Activated B cell treated with CpG ODN at 0.5 μM for 24 hours (primary cell): ENCODE data around the gene FBXO24. TPM values are rescaled to one million over a fixed set of nuclear protein-coding genes. Genes with fewer than 3 reads are reported as not detected.
"Not testable (repeated sequence)": the region's sequence is repeated elsewhere in the genome, so short reads cannot be mapped to it uniquely, and the experiment has no call there.

ENCODE experiments used
- ATAC-seq: fragments of 200-7000 bp; cut with Tn5 transposase; one replicate; pipeline ENCODE4 v1.10.0; 2021; ENCODE audit warnings: low read depth, mild to moderate bottlenecking, moderate library complexity
- CTCF ChIA-PET: fragments of 350-600 bp; sonication (Branson Sonifier 250); formaldehyde crosslinking; loops from one replicate; lab custom pipeline; 2021; ENCODE audit warnings: antibody characterized with exemption; lab: Charles Lee
- POLR2A ChIA-PET: fragments of 350-600 bp; sonication (Branson Sonifier 250); formaldehyde crosslinking; loops from one replicate; lab custom pipeline; 2021; ENCODE audit warnings: antibody characterized with exemption; lab: Charles Lee
- DNase-seq: peaks from one replicate; pipeline ENCODE4 v3.0.0; 2022
- H3K27ac Mint-ChIP-seq: one replicate; pipeline ENCODE4 v1.8.0; 2020; ENCODE audit warnings: mixed read lengths
- H3K27me3 Mint-ChIP-seq: one replicate; pipeline ENCODE4 v1.8.0; 2021; ENCODE audit warnings: mixed read lengths
- H3K36me3 Mint-ChIP-seq: one replicate; pipeline ENCODE4 v1.8.0; 2021; ENCODE audit warnings: low read depth, mixed read lengths
- H3K4me1 Mint-ChIP-seq: one replicate; pipeline ENCODE4 v1.8.0; 2021; ENCODE audit warnings: mixed read lengths
- H3K4me3 Mint-ChIP-seq: one replicate; pipeline ENCODE4 v1.8.0; 2020; ENCODE audit warnings: mild to moderate bottlenecking, mixed read lengths
- H3K9me3 Mint-ChIP-seq: one replicate; pipeline ENCODE4 v1.8.0; 2020; ENCODE audit warnings: mixed read lengths
- CTCF ChIP-seq: fragments of 200-600 bp; IDR thresholded peaks from one replicate; pipeline ENCODE4 v1.8.0; 2022; ENCODE audit warnings: antibody characterized with exemption, mild to moderate bottlenecking
- intact Hi-C: fragments of 100-400 bp; cut with micrococcal nuclease; formaldehyde crosslinking; loops from one replicate; pipeline ENCODE4 v1.15.1; 2024
- total RNA-seq: library from RNA; stranded (reverse); gene quantifications from 2 replicates; pipeline ENCODE4 v1.2.3, GENCODE V29; 2022

FBXO24 gene
- total RNA-seq, 1 donor from 2014 or later = 1.9 TPM

- DNase-seq (no peak), ATAC-seq (no peak)
- Mint-ChIP-seq H3K4me1 (peaks cover 39% of the 10 kb centered on the region), H3K4me3 (peak overlapping the region; percentile 100), H3K9me3 (no peaks in the 10 kb centered on the region), H3K27ac (no peak overlapping the region), H3K36me3 (peaks cover 3% of the 10 kb centered on the region), H3K27me3 (no peaks in the 10 kb centered on the region)
- POLR2A ChIA-PET = interaction anchor here (0.8 to 1.8 kb wide), 8 partner anchors 10 to 111 kb away, joined by 3 to 14 read pairs (median 6); partner anchors contain the start of genes FBXO24, LRCH4, MOSPD3 and ZCWPW1
- TF ChIP-seq CTCF = no peak
- CTCF ChIA-PET = no interaction called here
- intact Hi-C loops = loop anchor here (1.0 to 2.0 kb wide), 5 partner anchors 11 to 111 kb away; partner anchors contain the start of genes FBXO24, LRCH4, MEPCE and TSC22D4
Observed at GRCh38 chr7:100539436-100540006, 46.6 kb upstream of the FBXO24 start.

GRCh38 chr7:100540073-100540723 is 45.9 kb upstream of the FBXO24 start:
- POLR2A ChIA-PET = interaction anchor here (0.6 to 1.8 kb wide), 6 partner anchors 9 to 72 kb away, joined by 3 to 14 read pairs (median 6); partner anchors contain the start of genes FBXO24, LRCH4 and MOSPD3
- Mint-ChIP-seq H3K4me1 (peaks cover 46% of the 10 kb centered on the region), H3K36me3 (peaks cover 3% of the 10 kb centered on the region), H3K9me3 (no peaks in the 10 kb centered on the region), H3K4me3 (peak overlapping the region; percentile 100), H3K27me3 (no peaks in the 10 kb centered on the region), H3K27ac (no peak overlapping the region)
- intact Hi-C loops = no loop called here
- TF ChIP-seq CTCF = no peak
- CTCF ChIA-PET = no interaction called here
- DNase-seq = no peak
- no peak for ATAC-seq

GRCh38 chr7:100541309-100541708 is 44.8 kb upstream of the FBXO24 start:
- ChIA-PET POLR2A (interaction anchor here (0.6 to 1.0 kb wide), 2 partner anchors 45 to 152 kb away, joined by 3 to 6 read pairs; partner anchors contain the start of gene FBXO24), CTCF (interaction anchor here (2.8 kb wide), 1 partner anchor 18 kb away, joined by 13 read pairs; no protein-coding TSS in a partner anchor)
- ATAC-seq, H3K36me3 Mint-ChIP-seq, H3K27ac Mint-ChIP-seq, H3K4me3 Mint-ChIP-seq, DNase-seq, H3K27me3 Mint-ChIP-seq, intact Hi-C loops, H3K9me3 Mint-ChIP-seq: not testable (repeated sequence)
- H3K4me1 Mint-ChIP-seq = peaks cover 57% of the 10 kb centered on the region

- ATAC-seq = no peak
- H3K4me3 Mint-ChIP-seq = no peak overlapping the region
Observed at GRCh38 chr7:100543586-100543985, 42.5 kb upstream of the FBXO24 start.

GRCh38 chr7:100544386-100544785 is 41.7 kb upstream of the FBXO24 start:
- POLR2A ChIA-PET = interaction anchor here (1.4 to 2.5 kb wide), 3 partner anchors 9 to 115 kb away, joined by 3 to 6 read pairs (median 5); partner anchors contain the start of genes FBXO24, LRCH4 and MEPCE
- peak overlapping the region; percentile 19 for H3K27ac Mint-ChIP-seq
- no peaks in the 10 kb centered on the region for H3K9me3 Mint-ChIP-seq
- no peak overlapping the region for H3K4me3 Mint-ChIP-seq
- CTCF ChIA-PET = interaction anchor here (1.8 kb wide), 1 partner anchor 15 kb away, joined by 8 read pairs; no protein-coding TSS in a partner anchor
- no peak for TF ChIP-seq CTCF
- DNase-seq (no peak), ATAC-seq (no peak)
- H3K36me3 Mint-ChIP-seq = no peaks in the 10 kb centered on the region
- intact Hi-C loops = no loop called here
- peaks cover 73% of the 10 kb centered on the region for H3K4me1 Mint-ChIP-seq
- H3K27me3 Mint-ChIP-seq = no peaks in the 10 kb centered on the region

More at GRCh38 chr7:100543586-100543985, 42.5 kb upstream of the FBXO24 start:
- intact Hi-C loops = no loop called here
- no peak for DNase-seq
- CTCF ChIA-PET = interaction anchor here (2.8 kb wide), 1 partner anchor 16 kb away, joined by 13 read pairs; no protein-coding TSS in a partner anchor
- H3K27ac Mint-ChIP-seq = no peak overlapping the region
- H3K9me3 Mint-ChIP-seq = no peaks in the 10 kb centered on the region
- POLR2A ChIA-PET = interaction anchor here (1.6 to 2.5 kb wide), 2 partner anchors 10 to 42 kb away, joined by 3 to 6 read pairs; partner anchors contain the start of genes FBXO24 and LRCH4
- H3K36me3 Mint-ChIP-seq = peaks cover 3% of the 10 kb centered on the region
- no peak for TF ChIP-seq CTCF
- H3K4me1 Mint-ChIP-seq = peaks cover 72% of the 10 kb centered on the region
- no peaks in the 10 kb centered on the region for H3K27me3 Mint-ChIP-seq
